ENCODE results near the gene OR1N1. TPM values are rescaled to one million over a fixed set of nuclear protein-coding genes. Genes with fewer than 3 reads are reported as not detected.

Gene OR1N1, protein sequence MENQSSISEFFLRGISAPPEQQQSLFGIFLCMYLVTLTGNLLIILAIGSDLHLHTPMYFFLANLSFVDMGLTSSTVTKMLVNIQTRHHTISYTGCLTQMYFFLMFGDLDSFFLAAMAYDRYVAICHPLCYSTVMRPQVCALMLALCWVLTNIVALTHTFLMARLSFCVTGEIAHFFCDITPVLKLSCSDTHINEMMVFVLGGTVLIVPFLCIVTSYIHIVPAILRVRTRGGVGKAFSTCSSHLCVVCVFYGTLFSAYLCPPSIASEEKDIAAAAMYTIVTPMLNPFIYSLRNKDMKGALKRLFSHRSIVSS
- total RNA-seq = not detected

DNA sequence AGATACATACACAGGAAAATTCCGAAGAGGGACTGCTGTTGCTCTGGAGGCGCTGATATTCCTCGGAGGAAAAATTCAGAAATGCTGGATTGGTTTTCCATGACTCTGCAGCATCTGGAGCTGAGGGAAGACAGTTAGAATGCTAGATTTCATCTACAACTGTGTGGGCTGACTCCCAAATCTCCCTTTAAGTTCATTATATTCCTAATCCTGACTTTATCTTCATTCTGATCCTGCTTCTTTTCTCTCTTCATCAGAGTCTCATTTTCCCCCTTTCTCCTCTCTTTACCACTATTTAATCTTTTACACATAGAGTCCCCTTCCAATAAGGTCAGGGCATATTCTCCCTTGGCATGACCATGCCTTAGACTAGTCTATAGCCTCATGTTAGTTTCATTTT lies at the start of gene OR1N1:
Gene OR1N1, minus strand, starts transcription at position 101 of the 400 bp plus-strand sequence. Its CDS starts 0 bp downstream, at position 101.
- Histone ChIP-seq H3K27me3 (no peaks in the 10 kb centered on the region), H3K4me1 (no peaks in the 10 kb centered on the region), H3K9me3 (no peaks in the 10 kb centered on the region), H3K27ac (no peak within 1 kb of the TSS), H3K36me3 (no peaks in the 10 kb centered on the region), H3K4me3 (no peak within 1 kb of the TSS)
- no peak for DNase-seq
- intact Hi-C loops (cut with DNase I) = no loop called here
- no peak for TF ChIP-seq POLR2A (IDR thresholded peaks at IDR 0.05)
- TF ChIP-seq, protein P1, sequence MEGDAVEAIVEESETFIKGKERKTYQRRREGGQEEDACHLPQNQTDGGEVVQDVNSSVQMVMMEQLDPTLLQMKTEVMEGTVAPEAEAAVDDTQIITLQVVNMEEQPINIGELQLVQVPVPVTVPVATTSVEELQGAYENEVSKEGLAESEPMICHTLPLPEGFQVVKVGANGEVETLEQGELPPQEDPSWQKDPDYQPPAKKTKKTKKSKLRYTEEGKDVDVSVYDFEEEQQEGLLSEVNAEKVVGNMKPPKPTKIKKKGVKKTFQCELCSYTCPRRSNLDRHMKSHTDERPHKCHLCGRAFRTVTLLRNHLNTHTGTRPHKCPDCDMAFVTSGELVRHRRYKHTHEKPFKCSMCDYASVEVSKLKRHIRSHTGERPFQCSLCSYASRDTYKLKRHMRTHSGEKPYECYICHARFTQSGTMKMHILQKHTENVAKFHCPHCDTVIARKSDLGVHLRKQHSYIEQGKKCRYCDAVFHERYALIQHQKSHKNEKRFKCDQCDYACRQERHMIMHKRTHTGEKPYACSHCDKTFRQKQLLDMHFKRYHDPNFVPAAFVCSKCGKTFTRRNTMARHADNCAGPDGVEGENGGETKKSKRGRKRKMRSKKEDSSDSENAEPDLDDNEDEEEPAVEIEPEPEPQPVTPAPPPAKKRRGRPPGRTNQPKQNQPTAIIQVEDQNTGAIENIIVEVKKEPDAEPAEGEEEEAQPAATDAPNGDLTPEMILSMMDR (IDR thresholded peaks at IDR 0.05) = no peak
- 78 to 91% methylated on average over 3 of the region's 3 CpGs for WGBS, 2 donors

DNA sequence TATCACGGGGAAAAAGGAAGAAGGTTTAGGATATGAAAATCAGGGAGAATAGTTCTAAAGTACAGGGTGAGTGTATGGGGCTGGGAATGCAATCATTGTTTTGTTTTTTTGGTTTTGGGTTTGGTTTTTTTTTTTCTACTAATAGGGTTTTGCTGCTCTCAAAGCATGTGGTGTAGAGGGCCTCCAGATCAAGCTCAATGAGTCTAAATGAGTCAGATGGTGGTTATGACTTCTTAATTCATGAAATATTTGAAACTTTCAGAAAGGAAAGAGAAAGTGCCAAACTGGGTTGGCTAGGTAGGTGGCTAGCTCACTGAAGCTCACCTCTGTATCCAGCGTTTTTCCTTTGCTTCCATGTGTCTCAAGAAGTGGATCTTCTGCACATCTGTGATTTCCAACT lies 45.4 kb upstream of the OR1N1 start:
- no peak for DNase-seq
- WGBS, 2 donors = 64 to 77% methylated on average over 2 of the region's 2 CpGs
- peaks cover 0 to 5% (median 0%) of the 10 kb centered on the region in 3 donors for H3K9me3 ChIP-seq
- H3K27ac ChIP-seq = no peak overlapping the region
- H3K4me3 ChIP-seq = no peak overlapping the region
- H3K36me3 ChIP-seq = peaks cover 0 to 4% (median 0%) of the 10 kb centered on the region in 3 donors
- intact Hi-C loops (cut with DNase I) = no loop called here
- no peak for TF ChIP-seq POLR2A (IDR thresholded peaks at IDR 0.05)
- TF ChIP-seq, protein P1 (IDR thresholded peaks at IDR 0.05) = no peak
- H3K4me1 ChIP-seq = no peaks in the 10 kb centered on the region
- no peaks in the 10 kb centered on the region for H3K27me3 ChIP-seq

DNA sequence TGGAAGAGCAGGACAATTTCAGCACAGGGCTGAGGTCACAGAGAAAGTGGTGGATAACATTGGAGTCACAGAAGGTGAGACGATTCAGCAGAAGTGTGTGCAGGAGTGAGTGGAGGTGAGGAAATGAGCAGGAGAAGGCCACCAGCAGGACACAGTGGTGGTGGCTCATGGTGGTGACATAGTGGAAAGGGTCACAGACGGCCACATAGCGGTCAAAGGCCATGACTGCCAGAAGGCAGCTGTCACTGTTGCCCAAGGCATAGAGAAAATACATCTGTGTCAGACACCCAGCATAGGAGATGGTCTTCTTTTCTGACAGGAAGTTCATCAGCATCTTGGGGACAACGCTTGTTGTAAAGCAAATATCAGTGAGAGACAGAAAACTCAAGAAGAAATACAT lies 40.8 kb upstream of the OR1N1 start:
- no peaks in the 10 kb centered on the region for H3K36me3 ChIP-seq
- no peak overlapping the region for H3K4me3 ChIP-seq
- no peak overlapping the region for H3K27ac ChIP-seq
- 75 to 84% methylated on average over 4 of the region's 4 CpGs for WGBS, 2 donors
- no peak for TF ChIP-seq POLR2A (IDR thresholded peaks at IDR 0.05)
- TF ChIP-seq, protein P1 (IDR thresholded peaks at IDR 0.05) = no peak
- no peak for DNase-seq
- intact Hi-C loops (cut with DNase I) = no loop called here
- H3K9me3 ChIP-seq = no peaks in the 10 kb centered on the region
- no peaks in the 10 kb centered on the region for H3K4me1 ChIP-seq
- H3K27me3 ChIP-seq = no peaks in the 10 kb centered on the region

DNA sequence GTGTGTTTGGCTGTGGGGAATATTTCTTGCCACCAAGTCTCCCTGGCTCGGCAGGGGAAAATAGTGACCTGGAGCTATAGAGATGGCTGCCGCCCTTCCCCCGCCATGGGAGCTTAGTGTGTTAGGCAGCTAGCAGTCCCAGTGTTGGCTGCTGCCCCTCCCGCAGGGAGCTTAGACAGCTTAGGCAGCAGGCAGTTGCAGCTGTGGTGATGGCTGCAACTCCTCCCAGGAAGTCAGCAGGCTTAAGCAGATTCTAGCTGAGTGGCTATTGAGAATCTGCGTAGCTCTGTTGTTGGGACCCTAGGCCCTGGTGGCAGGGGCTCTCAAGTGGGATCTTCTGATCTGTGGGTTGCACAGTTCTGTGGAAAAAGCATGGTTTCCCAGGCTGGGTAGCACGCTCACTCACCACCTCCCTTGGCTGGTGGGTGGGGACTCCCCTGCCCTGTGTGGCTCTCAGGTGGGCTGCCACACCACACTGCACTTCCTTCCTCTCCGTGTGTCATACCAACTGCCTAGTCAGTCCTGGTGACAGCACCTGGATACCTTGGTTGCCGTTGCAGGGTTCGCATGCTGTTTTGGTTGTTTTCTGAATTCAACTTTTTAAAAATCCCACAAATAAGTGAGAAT lies 35.2 kb upstream of the OR1N1 start:
- intact Hi-C loops (cut with DNase I) = no loop called here
- Histone ChIP-seq H3K4me3 (no peak overlapping the region), H3K9me3 (no peaks in the 10 kb centered on the region), H3K27ac (no peak overlapping the region), H3K4me1 (no peaks in the 10 kb centered on the region), H3K36me3 (no peaks in the 10 kb centered on the region), H3K27me3 (no peaks in the 10 kb centered on the region)
- WGBS, 2 donors = 41 to 56% methylated on average over 5 to 6 of the region's 9 CpGs
- TF ChIP-seq, protein P1 (IDR thresholded peaks at IDR 0.05) = no peak
- no peak for TF ChIP-seq POLR2A (IDR thresholded peaks at IDR 0.05)
- no peak for DNase-seq

DNA sequence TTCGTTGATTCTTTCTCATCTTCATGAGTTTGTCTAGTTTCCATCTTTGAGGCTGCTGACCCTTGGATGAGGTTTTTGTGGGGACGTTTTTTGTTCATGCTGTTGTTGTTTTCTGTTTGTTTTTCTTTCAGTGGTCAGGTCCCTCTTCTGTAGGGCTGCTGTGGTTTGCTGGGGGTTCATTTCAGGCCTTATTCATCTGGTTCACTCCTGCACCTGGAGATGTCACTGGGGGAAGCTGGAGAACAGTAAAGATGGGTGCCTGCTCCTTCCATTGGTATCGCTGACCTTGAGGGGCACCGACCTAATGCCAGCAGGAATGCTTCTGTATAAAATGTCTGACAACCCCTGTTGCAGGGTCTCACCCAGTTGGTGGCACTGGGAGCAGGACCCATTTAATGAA lies 34.4 kb upstream of the OR1N1 start:
- WGBS, 2 donors = 50 to 65% methylated on average over 2 to 4 of the region's 4 CpGs
- Histone ChIP-seq H3K9me3 (no peaks in the 10 kb centered on the region), H3K4me1 (no peaks in the 10 kb centered on the region), H3K4me3 (no peak overlapping the region), H3K36me3 (no peaks in the 10 kb centered on the region), H3K27me3 (no peaks in the 10 kb centered on the region), H3K27ac (no peak overlapping the region)
- TF ChIP-seq, protein P1 (IDR thresholded peaks at IDR 0.05) = no peak
- TF ChIP-seq POLR2A (IDR thresholded peaks at IDR 0.05) = no peak
- no peak for DNase-seq
- intact Hi-C loops (cut with DNase I) = no loop called here
